HG02885 (cell line): ENCODE results near the gene VAV1.
A peak's percentile ranks its signal among the peaks of the same experiment; 100 is the strongest.
"Not testable (repeated sequence)": the region's sequence is repeated elsewhere in the genome, so short reads cannot be mapped to it uniquely, and the experiment has no call there.

ENCODE experiments used
- ATAC-seq: cut with Tn5 transposase; IDR thresholded peaks from one replicate; pipeline ENCODE4 v1.9.1; 2021; ENCODE audit warnings: mild to moderate bottlenecking; ENCODE audit not compliant: unreplicated experiment, poor library complexity

VAV1 gene

GRCh38 chr19:6837525-6837924 lies 65.0 kb downstream of the VAV1 start:
- ATAC-seq = no peak

- ATAC-seq = no peak
These were observed 65.7 kb downstream of the VAV1 start for GRCh38 chr19:6838062-6838655.

GRCh38 chr19:6842871-6843607 lies 70.5 kb downstream of the VAV1 start:
- ATAC-seq = no peak

GRCh38 chr19:6847828-6848200 lies 75.3 kb downstream of the VAV1 start:
- ATAC-seq = no peak

GRCh38 chr19:6848986-6849385 lies 76.5 kb downstream of the VAV1 start:
- no peak for ATAC-seq

GRCh38 chr19:6849876-6850275 lies 77.4 kb downstream of the VAV1 start:
- ATAC-seq = no peak

GRCh38 chr19:6851359-6851758 lies 78.9 kb downstream of the VAV1 start:
- no peak for ATAC-seq

GRCh38 chr19:6852001-6852400 lies 79.5 kb downstream of the VAV1 start:
- no peak for ATAC-seq

GRCh38 chr19:6853868-6854267 lies 81.4 kb downstream of the VAV1 start:
- ATAC-seq = no peak

GRCh38 chr19:6854758-6855157 lies 82.2 kb downstream of the VAV1 start:
- no peak for ATAC-seq

- ATAC-seq = no peak
These were observed 84.4 kb downstream of the VAV1 start for GRCh38 chr19:6856749-6857372.

- ATAC-seq = no peak
These were observed 89.3 kb downstream of the VAV1 start for GRCh38 chr19:6861683-6862286.

- ATAC-seq = peak; percentile 75
These were observed 90.2 kb downstream of the VAV1 start for GRCh38 chr19:6862673-6863078.

- no peak for ATAC-seq
These were observed 91.9 kb downstream of the VAV1 start for GRCh38 chr19:6864325-6864940.

GRCh38 chr19:6865849-6866248 lies 93.3 kb downstream of the VAV1 start:
- no peak for ATAC-seq

GRCh38 chr19:6866741-6867151 lies 94.2 kb downstream of the VAV1 start:
- no peak for ATAC-seq

GRCh38 chr19:6868351-6868750 lies 95.8 kb downstream of the VAV1 start:
- no peak for ATAC-seq

GRCh38 chr19:6869151-6869882 lies 96.8 kb downstream of the VAV1 start:
- ATAC-seq = not testable (repeated sequence)

- ATAC-seq = no peak
These were observed 101.4 kb downstream of the VAV1 start for GRCh38 chr19:6873708-6874431.

GRCh38 chr19:6875218-6875617 lies 102.7 kb downstream of the VAV1 start:
- no peak for ATAC-seq
